NAMALWA (cell line): ENCODE measurements around the gene RNF224.

Source experiments
- DNase-seq: peaks from one replicate; pipeline ENCODE4 v3.0.0-alpha.2; 2015; ENCODE audit warnings: low spot score

The RNF224 gene

DNA sequence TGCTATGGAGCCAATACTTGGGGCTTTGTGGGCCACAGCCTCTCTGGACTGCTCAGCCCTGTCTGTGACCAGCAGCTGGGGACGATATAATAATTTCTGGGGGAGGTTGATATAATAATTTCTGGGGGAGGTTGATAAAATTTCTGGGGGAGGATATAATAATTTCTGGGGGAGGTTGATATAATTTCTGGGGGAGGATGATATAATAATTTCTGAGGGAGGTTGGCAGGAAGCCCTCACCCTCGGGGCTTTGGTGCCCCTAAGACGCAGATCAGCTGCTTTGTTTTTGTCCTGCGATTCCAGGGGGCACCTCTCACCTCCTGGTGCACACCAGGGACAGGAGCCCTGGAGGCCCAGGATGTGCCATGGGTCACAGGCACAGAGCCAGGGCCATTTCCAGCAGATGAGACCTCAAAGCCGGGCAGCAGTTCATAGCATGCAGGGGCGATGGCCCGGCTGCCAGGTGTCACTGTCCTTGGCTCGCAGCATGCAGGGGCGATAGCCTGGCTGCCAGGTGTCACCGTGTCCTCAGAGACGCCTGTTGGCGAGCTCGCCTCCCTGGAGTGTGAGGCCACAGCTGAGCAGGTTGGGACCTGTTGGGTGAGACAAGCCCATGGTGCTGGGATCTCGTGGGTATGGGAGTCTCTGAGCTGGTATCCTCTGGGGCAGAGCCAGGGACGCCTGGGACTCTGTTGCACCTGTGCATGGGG lies 46.5 kb downstream of the RNF224 start:
- peak; percentile 68 for DNase-seq

DNA sequence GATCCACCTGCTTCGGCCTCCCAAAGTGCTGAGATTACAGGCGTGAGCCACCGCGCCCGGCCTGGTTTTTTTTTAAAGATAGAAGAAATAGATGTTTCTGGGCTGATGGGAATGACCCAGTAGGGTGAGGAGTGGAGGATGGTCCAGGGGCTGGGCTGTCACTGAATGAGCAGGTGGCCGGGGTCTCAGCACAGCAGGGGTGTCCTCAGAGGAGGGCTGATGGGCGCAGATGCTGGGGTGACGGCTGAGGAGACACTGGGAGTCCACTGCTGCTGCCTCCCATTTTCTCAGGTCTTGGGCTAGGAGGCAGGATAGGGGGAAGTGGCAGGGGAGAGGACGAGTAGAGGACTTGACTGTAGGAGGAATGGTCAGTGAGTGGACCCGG lies 47.9 kb downstream of the RNF224 start:
- no peak for DNase-seq

DNA sequence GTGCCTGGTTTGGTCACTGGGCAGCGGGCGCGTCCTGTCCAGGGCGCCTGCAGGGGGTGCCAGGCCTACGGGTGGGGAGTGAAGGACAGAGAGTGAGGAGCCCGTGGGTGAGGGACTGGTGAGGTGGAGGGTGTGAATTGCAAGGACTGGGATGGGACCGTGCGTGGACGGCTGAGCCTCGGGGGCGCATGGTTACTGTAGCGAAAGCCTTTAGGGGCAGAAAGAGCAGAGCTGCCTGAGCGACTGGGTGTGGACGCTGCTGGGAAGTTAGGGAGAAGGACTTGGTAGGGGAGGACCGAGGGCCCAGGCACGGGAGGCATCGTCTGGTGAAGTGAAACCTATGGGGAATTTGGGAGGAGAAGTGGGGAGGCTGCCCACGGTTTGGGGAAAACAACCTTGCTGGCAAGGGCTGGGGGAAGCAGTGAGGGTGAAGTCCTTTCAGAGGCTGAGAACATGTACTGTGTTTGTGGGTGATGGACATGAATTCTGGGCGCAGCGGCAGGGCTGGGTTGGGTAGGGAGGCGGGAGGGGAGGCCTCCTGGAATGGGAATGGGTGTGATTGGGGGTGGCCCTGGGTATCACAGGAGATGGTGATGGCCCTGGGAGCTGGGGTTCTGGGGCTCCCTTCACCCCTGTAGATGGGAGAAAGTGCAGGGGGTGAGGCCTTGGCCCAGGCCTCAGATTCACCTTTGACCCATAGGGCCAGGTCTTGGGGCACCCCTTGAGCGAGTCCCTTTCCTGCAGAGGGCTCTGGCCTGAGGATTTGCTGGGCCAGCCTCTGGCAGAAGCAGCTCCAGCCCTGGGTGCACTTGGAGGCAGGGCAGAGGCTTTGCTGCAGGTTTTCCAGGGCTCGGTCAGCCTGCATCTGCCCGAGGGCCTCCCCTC lies 48.5 kb downstream of the RNF224 start:
- no peak for DNase-seq

DNA sequence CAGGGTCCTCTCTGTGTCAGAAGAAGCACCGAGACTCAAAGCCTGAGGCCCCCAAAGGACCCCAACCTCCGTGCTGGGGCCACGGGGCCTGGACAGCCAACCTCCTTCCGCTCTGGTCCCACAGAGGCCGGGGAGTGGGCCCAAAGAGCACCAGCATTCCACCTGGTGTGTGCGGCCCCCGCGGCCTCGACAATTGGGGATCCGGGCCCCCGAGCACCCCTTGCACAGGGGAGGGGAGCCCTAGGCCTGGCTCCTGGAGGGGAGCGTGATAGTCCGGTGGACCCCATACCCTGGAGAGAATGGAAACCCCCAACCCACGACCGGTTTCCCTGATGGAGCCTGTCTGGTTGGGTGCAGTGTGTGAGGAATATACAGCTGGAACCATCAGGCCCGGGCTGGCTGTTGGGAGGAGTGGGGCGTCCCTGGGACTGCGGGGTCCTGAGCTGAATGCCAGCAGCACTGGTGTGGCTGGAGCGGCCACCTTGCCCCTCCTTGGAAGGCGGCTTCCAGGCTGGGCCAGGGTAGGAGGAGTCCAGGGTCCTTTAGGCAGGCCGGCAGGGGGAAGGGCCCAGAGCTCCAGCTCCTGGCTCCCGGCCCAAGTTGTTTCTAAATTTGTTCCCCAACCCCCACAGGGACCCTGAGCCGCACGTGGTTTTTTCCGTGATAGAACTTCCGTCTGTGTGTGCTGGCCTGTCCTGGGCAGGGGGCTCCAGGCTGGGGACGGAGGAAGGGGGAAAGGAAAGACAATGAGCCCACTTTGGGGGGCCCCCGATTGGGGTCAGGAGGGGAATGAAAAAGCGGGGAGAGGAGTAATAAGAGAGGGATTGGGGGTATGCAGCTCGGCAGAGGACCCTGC lies 49.4 kb downstream of the RNF224 start:
- peak; percentile 68 for DNase-seq

DNA sequence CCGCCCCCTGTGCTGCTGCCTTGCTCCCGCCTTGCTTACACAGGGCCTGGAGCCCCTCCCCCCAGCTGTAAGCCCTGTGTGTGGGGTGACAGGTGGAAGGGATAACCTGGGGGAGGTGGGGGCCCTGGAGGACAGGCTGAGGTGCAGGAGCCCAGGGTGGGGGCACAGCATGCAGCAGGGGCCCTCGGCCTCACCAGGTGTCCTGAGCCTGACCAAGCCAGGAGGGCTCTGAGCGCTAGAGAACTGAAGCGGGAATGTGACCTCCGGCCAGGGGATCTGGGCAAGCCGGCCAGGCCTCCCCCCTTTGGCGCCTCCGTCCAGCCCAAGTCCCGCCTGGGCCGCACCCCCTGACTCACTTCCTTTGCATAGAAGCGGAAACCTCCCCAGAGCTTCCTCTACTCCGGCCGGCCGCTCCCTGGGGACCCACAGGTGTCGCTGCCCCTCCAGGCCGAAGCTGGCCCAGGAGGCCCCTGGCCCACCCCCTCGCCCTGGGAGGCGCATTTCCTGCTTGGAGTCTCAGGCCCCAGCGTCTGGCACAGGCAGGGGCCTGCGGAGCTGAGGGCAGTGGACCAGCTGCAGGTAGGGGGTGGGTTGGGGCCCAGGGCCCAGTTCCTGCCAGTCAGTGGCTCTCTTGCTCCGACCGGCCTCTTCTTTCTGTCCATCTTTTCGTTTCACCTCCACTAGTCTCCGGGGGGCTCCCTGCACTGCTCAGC lies 50.2 kb downstream of the RNF224 start, which contains the start of gene TOR4A:
TSS of gene TOR4A (plus strand) at position 398 of the 713 bp plus-strand sequence. CDS start 964 bp downstream, outside the sequence.
- DNase-seq: peak; percentile 71

DNA sequence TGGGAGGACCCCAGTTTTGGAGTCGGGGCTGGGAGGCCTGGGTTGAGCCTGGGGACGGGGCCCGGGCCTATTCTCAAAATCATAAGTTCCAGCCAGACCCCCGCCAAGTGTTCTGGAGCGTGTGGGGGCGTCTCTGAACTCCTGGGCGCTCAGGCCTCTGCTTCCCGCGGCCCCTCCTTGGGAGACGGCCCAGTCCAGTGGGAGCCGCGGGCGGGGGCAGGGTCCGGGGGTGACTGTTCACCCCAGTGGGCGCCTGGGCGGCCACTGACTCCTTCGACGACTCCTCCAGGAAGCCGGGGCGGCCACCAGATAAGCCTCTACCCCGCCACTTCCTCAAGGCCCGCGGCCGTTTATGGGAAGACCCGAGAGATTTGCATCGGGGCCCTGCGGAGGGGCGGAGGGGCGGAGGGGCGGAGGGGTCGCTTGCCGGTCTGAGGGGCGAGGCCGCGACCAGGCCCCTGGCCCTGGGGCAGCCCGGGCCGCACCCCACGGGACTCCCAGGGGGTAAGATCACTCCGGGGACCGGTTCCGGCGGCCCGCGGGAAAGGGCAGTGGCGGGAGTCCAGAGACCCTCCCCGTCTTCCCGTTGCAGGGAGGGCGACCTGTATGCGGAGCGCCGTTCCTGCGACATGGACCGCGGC lies 50.9 kb downstream of the RNF224 start:
- DNase-seq: peak; percentile 45
